Measurements from ENCODE around the gene TCERG1L. TPM values are rescaled to one million over a fixed set of nuclear protein-coding genes. Genes with fewer than 3 reads are reported as not detected.

TCERG1L gene
- total RNA-seq, 1 donor from 2014 or later, result 3.5 TPM

DNA sequence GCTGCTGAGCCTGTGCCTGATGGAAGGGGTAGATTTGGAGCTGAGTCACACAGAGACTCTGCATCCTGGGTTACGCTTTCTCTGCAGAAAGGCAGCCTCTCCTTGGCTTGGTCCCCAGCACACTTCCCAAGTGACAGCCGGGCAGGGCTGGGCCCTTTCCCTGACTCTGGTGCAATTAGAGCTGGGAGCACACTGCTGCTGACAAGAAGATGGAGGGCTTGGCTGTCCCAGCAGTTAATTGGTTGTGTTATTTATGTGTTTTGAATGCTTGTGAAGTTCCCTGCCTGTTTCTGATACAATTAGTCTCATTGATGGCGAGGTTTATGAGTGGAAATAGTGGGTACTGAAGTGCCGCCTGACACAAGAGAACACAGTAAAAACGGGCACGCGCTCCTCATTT, 123.6 kb downstream of the TCERG1L start:
- no peak overlapping the region for H3K9ac ChIP-seq (ENCODE audit: low read length)
- Mint-ChIP-seq H3K4me3 (ENCODE audit: unreplicated experiment) (no peak overlapping the region), H3K27ac (ENCODE audit: unreplicated experiment) (no peak overlapping the region), H3K27me3 (ENCODE audit: low read depth, unreplicated experiment) (no peaks in the 10 kb centered on the region), H3K9me3 (ENCODE audit: unreplicated experiment) (peaks cover 2% of the 10 kb centered on the region), H3K4me1 (ENCODE audit: low read depth, unreplicated experiment) (no peaks in the 10 kb centered on the region), H3K36me3 (ENCODE audit: low read depth, unreplicated experiment) (no peaks in the 10 kb centered on the region)
- H3K27ac ChIP-seq (ENCODE audit: low read depth, low read length), result no peak overlapping the region
- H2AFZ ChIP-seq (ENCODE audit: low read depth, low read length), result no peak overlapping the region
- FAIRE-seq (no peak), DNase-seq (ENCODE audit: low read depth) (no peak)
- H3K9me3 ChIP-seq (ENCODE audit: insufficient read depth, low read depth, low read length), result no peaks in the 10 kb centered on the region
- TF ChIP-seq, protein P1, sequence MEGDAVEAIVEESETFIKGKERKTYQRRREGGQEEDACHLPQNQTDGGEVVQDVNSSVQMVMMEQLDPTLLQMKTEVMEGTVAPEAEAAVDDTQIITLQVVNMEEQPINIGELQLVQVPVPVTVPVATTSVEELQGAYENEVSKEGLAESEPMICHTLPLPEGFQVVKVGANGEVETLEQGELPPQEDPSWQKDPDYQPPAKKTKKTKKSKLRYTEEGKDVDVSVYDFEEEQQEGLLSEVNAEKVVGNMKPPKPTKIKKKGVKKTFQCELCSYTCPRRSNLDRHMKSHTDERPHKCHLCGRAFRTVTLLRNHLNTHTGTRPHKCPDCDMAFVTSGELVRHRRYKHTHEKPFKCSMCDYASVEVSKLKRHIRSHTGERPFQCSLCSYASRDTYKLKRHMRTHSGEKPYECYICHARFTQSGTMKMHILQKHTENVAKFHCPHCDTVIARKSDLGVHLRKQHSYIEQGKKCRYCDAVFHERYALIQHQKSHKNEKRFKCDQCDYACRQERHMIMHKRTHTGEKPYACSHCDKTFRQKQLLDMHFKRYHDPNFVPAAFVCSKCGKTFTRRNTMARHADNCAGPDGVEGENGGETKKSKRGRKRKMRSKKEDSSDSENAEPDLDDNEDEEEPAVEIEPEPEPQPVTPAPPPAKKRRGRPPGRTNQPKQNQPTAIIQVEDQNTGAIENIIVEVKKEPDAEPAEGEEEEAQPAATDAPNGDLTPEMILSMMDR (IDR thresholded peaks at IDR 0.05; ENCODE audit: insufficient read depth, low read depth, low read length), result no peak
- no peak for TF ChIP-seq EZH2 (IDR thresholded peaks at IDR 0.05; ENCODE audit: insufficient read depth, low read length)
- H3K27me3 ChIP-seq (ENCODE audit: insufficient read depth, low read length), result no peaks in the 10 kb centered on the region
- no peaks in the 10 kb centered on the region for H3K36me3 ChIP-seq (ENCODE audit: insufficient read depth, low read length)
- no peak overlapping the region for H3K4me3 ChIP-seq (ENCODE audit: insufficient read depth, low read depth, low read length)
- H3K4me2 ChIP-seq (ENCODE audit: low read length), result no peak overlapping the region
- no peaks in the 10 kb centered on the region for H3K79me2 ChIP-seq (ENCODE audit: insufficient read depth, low read length)
- no peaks in the 10 kb centered on the region for H4K20me1 ChIP-seq (ENCODE audit: insufficient read depth, low read length)
- no peaks in the 10 kb centered on the region for H3K4me1 ChIP-seq (ENCODE audit: insufficient read depth, low read length)

DNA sequence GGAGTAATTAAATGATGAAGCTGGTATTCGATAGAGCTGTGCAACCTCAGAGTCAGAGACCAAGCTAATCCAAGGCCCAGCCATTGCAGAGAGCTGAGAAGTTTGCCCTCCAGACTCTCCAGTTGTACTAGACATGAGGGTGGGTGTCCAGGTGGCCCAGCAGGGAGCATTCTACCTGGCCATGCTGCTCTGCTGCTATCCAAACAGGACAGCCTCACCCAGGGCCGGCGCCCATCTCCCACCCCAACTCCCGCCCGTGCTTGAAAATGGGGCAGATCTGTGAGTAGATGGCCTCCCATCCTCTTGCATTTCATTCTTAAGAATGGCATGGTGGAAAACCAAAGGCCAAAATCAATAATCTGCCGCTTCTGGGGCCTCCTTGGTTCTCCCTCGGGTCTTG, 124.2 kb downstream of the TCERG1L start:
- H3K36me3 Mint-ChIP-seq (ENCODE audit: low read depth, unreplicated experiment), result no peaks in the 10 kb centered on the region
- Histone ChIP-seq H3K4me2 (ENCODE audit: low read length) (no peak overlapping the region), H3K9ac (ENCODE audit: low read length) (no peak overlapping the region), H3K4me1 (ENCODE audit: insufficient read depth, low read length) (no peaks in the 10 kb centered on the region), H4K20me1 (ENCODE audit: insufficient read depth, low read length) (no peaks in the 10 kb centered on the region), H3K9me3 (ENCODE audit: insufficient read depth, low read depth, low read length) (no peaks in the 10 kb centered on the region), H3K4me3 (ENCODE audit: insufficient read depth, low read depth, low read length) (no peak overlapping the region), H3K79me2 (ENCODE audit: insufficient read depth, low read length) (no peaks in the 10 kb centered on the region), H3K27ac (ENCODE audit: low read depth, low read length) (no peak overlapping the region), H3K27me3 (ENCODE audit: insufficient read depth, low read length) (no peaks in the 10 kb centered on the region), H3K36me3 (ENCODE audit: insufficient read depth, low read length) (no peaks in the 10 kb centered on the region), H2AFZ (ENCODE audit: low read depth, low read length) (no peak overlapping the region)
- TF ChIP-seq, protein P1 (IDR thresholded peaks at IDR 0.05; ENCODE audit: insufficient read depth, low read depth, low read length), result no peak
- TF ChIP-seq EZH2 (IDR thresholded peaks at IDR 0.05; ENCODE audit: insufficient read depth, low read length), result no peak
- DNase-seq (ENCODE audit: low read depth), result no peak
- no peak overlapping the region for H3K4me3 Mint-ChIP-seq (ENCODE audit: unreplicated experiment)
- H3K9me3 Mint-ChIP-seq (ENCODE audit: unreplicated experiment), result peaks cover 2% of the 10 kb centered on the region
- no peaks in the 10 kb centered on the region for H3K4me1 Mint-ChIP-seq (ENCODE audit: low read depth, unreplicated experiment)
- H3K27ac Mint-ChIP-seq (ENCODE audit: unreplicated experiment), result no peak overlapping the region
- H3K27me3 Mint-ChIP-seq (ENCODE audit: low read depth, unreplicated experiment), result no peaks in the 10 kb centered on the region
- FAIRE-seq, result no peak

DNA sequence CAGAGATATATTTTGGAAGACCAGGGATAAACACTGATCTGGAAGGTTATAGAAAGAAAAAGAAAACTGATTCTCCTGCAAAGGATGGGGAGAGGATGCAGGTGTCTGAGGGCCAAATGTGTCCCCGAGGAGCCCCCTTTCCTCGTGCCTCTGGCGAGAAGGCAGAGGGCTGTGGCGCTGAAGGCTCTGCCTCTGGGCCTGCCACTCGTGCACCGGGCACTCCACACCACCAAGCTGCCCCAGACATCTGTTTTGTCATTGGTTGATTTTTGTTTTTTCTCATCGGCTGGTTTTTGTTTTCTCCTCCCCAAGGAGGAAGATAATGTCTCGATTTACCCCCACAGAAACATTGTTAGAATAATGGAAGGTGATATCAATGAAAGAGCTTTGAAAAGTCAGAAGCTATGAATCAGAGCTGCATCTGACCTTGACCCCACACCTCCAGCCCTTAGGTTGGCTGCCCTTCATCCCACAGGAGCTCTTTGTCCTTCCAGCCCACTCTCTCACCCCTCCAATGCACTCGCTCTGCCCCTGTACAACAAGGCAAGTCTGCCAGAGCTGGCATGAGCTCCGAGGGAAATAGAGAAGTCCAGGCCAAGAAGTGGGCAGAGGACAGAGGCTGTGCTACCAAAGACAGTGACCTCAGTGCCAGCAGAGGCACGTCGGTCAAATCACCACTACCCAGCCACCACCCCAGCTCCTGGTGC, 124.8 kb downstream of the TCERG1L start:
- Mint-ChIP-seq H3K27ac (ENCODE audit: unreplicated experiment) (no peak overlapping the region), H3K4me1 (ENCODE audit: low read depth, unreplicated experiment) (no peaks in the 10 kb centered on the region), H3K9me3 (ENCODE audit: unreplicated experiment) (peaks cover 2% of the 10 kb centered on the region), H3K27me3 (ENCODE audit: low read depth, unreplicated experiment) (no peaks in the 10 kb centered on the region), H3K4me3 (ENCODE audit: unreplicated experiment) (no peak overlapping the region), H3K36me3 (ENCODE audit: low read depth, unreplicated experiment) (no peaks in the 10 kb centered on the region)
- Histone ChIP-seq H3K4me1 (ENCODE audit: insufficient read depth, low read length) (no peaks in the 10 kb centered on the region), H3K4me2 (ENCODE audit: low read length) (no peak overlapping the region), H3K9me3 (ENCODE audit: insufficient read depth, low read depth, low read length) (no peaks in the 10 kb centered on the region), H3K36me3 (ENCODE audit: insufficient read depth, low read length) (no peaks in the 10 kb centered on the region), H3K27ac (ENCODE audit: low read depth, low read length) (no peak overlapping the region), H3K27me3 (ENCODE audit: insufficient read depth, low read length) (no peaks in the 10 kb centered on the region), H3K4me3 (ENCODE audit: insufficient read depth, low read depth, low read length) (no peak overlapping the region), H3K9ac (ENCODE audit: low read length) (no peak overlapping the region), H4K20me1 (ENCODE audit: insufficient read depth, low read length) (no peaks in the 10 kb centered on the region), H2AFZ (ENCODE audit: low read depth, low read length) (no peak overlapping the region), H3K79me2 (ENCODE audit: insufficient read depth, low read length) (no peaks in the 10 kb centered on the region)
- FAIRE-seq (no peak), DNase-seq (ENCODE audit: low read depth) (no peak)
- TF ChIP-seq EZH2 (IDR thresholded peaks at IDR 0.05; ENCODE audit: insufficient read depth, low read length), result no peak
- TF ChIP-seq, protein P1 (IDR thresholded peaks at IDR 0.05; ENCODE audit: insufficient read depth, low read depth, low read length), result no peak
